C4-2B (cell line): ENCODE data around the gene DNLZ.

Experiments
- ZFX ChIP-seq: fragments of 450-650 bp; IDR thresholded peaks from 2 replicates; pipeline ENCODE4 v1.6.1; 2017
- TF ChIP-seq, protein P1 (sequence below): fragments of 450-650 bp; conservative IDR thresholded peaks from 2 replicates; pipeline ENCODE4 v1.5.1; 2017; ENCODE audit warnings: mild to moderate bottlenecking

DNA sequence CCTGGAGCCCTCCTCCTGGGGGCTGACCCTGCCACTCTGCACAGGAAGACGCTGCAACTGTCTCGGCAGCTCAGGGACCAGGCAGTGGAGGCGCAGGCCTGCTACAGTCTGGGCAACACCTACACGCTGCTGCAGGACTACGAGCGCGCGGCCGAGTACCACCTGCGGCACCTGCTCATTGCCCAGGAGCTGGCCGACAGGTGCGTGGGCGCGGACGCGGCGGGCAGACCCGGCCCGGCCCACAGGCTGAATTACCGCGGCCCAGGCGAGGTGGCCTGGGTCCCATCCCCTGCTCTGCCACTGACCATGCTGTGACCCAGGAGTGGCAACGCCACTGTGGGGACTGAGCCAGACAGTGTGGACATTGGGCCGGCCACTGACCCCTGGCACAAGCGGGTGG is 25.0 kb downstream of the DNLZ start:
- TF ChIP-seq, protein P1, sequence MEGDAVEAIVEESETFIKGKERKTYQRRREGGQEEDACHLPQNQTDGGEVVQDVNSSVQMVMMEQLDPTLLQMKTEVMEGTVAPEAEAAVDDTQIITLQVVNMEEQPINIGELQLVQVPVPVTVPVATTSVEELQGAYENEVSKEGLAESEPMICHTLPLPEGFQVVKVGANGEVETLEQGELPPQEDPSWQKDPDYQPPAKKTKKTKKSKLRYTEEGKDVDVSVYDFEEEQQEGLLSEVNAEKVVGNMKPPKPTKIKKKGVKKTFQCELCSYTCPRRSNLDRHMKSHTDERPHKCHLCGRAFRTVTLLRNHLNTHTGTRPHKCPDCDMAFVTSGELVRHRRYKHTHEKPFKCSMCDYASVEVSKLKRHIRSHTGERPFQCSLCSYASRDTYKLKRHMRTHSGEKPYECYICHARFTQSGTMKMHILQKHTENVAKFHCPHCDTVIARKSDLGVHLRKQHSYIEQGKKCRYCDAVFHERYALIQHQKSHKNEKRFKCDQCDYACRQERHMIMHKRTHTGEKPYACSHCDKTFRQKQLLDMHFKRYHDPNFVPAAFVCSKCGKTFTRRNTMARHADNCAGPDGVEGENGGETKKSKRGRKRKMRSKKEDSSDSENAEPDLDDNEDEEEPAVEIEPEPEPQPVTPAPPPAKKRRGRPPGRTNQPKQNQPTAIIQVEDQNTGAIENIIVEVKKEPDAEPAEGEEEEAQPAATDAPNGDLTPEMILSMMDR: no peak
- TF ChIP-seq ZFX: no peak
